Measurements from ENCODE around the gene TICRR. TPM values are rescaled to one million over a fixed set of nuclear protein-coding genes. Genes with fewer than 3 reads are reported as not detected.

Gene TICRR
- total RNA-seq, 2 donors from 2014 or later = under 0.01 TPM; not detected in 1

GRCh38 chr15:89611317-89611716 is 36.0 kb downstream of the TICRR start:
- TF ChIP-seq CTCF (IDR thresholded peaks at IDR 0.05) (no peak), POLR2A (IDR thresholded peaks at IDR 0.05) (no peak)
- intact Hi-C loops (cut with DNase I) = no loop called here
- Histone ChIP-seq H3K4me3 (no peak overlapping the region), H3K27ac (no peak overlapping the region), H3K36me3 (replicated peaks in 1 of 2; ENCODE audit: insufficient read depth in 1 of 2, low read depth in 2 of 2) (no peaks in the 10 kb centered on the region), H3K9me3 (no peaks in the 10 kb centered on the region), H3K4me1 (no peaks in the 10 kb centered on the region), H3K27me3 (no peaks in the 10 kb centered on the region)
- 92 to 98% methylated on average over 2 of the region's 2 CpGs for WGBS, 2 donors
- ATAC-seq (no peak), DNase-seq (no peak)

- H3K4me3 ChIP-seq = no peak overlapping the region
- 96% methylated on average over 2 of the region's 2 CpGs for WGBS, 2 donors
- intact Hi-C loops (cut with DNase I) = no loop called here
- H3K36me3 ChIP-seq (replicated peaks in 1 of 2; ENCODE audit: insufficient read depth in 1 of 2, low read depth in 2 of 2) = no peaks in the 10 kb centered on the region
- TF ChIP-seq POLR2A (IDR thresholded peaks at IDR 0.05) (no peak), CTCF (IDR thresholded peaks at IDR 0.05) (no peak)
- H3K27ac ChIP-seq = no peak overlapping the region
- DNase-seq = no peak
- no peaks in the 10 kb centered on the region for H3K27me3 ChIP-seq
- no peaks in the 10 kb centered on the region for H3K9me3 ChIP-seq
- no peak for ATAC-seq
- no peaks in the 10 kb centered on the region for H3K4me1 ChIP-seq
Observed at GRCh38 chr15:89613031-89613430, 37.8 kb downstream of the TICRR start.

GRCh38 chr15:89614164-89614563 is 38.9 kb downstream of the TICRR start:
- no peak overlapping the region for H3K4me3 ChIP-seq
- H3K4me1 ChIP-seq = no peaks in the 10 kb centered on the region
- no peak for TF ChIP-seq CTCF (IDR thresholded peaks at IDR 0.05)
- no peak for TF ChIP-seq POLR2A (IDR thresholded peaks at IDR 0.05)
- ATAC-seq (no peak), DNase-seq (no peak)
- WGBS, 2 donors = 94 to 100% methylated on average over 1 of the region's 1 CpG
- H3K36me3 ChIP-seq (replicated peaks in 1 of 2; ENCODE audit: insufficient read depth in 1 of 2, low read depth in 2 of 2) = no peaks in the 10 kb centered on the region
- no peaks in the 10 kb centered on the region for H3K27me3 ChIP-seq
- intact Hi-C loops (cut with DNase I) = no loop called here
- H3K9me3 ChIP-seq = no peaks in the 10 kb centered on the region
- H3K27ac ChIP-seq = no peak overlapping the region

GRCh38 chr15:89615135-89615534 is 39.9 kb downstream of the TICRR start:
- no peak for DNase-seq
- Histone ChIP-seq H3K27ac (no peak overlapping the region), H3K27me3 (no peaks in the 10 kb centered on the region), H3K9me3 (no peaks in the 10 kb centered on the region), H3K36me3 (replicated peaks in 1 of 2; ENCODE audit: insufficient read depth in 1 of 2, low read depth in 2 of 2) (no peaks in the 10 kb centered on the region), H3K4me3 (no peak overlapping the region), H3K4me1 (no peaks in the 10 kb centered on the region)
- no peak for ATAC-seq
- 67% methylated on average over 1 of the region's 1 CpG for WGBS, 2 donors
- no peak for TF ChIP-seq CTCF (IDR thresholded peaks at IDR 0.05)
- TF ChIP-seq POLR2A (IDR thresholded peaks at IDR 0.05) = no peak
- intact Hi-C loops (cut with DNase I) = no loop called here

- no peaks in the 10 kb centered on the region for H3K36me3 ChIP-seq (replicated peaks in 1 of 2; ENCODE audit: insufficient read depth in 1 of 2, low read depth in 2 of 2)
- H3K27ac ChIP-seq = no peak overlapping the region
- H3K4me3 ChIP-seq = no peak overlapping the region
- H3K9me3 ChIP-seq = no peaks in the 10 kb centered on the region
- no peak for TF ChIP-seq CTCF (IDR thresholded peaks at IDR 0.05)
- TF ChIP-seq POLR2A (IDR thresholded peaks at IDR 0.05) = no peak
- ATAC-seq = no peak
- H3K27me3 ChIP-seq = no peaks in the 10 kb centered on the region
- no peak for DNase-seq
- no peaks in the 10 kb centered on the region for H3K4me1 ChIP-seq
- WGBS, 2 donors = 95 to 99% methylated on average over 4 of the region's 4 CpGs
- intact Hi-C loops (cut with DNase I) = no loop called here
Observed at GRCh38 chr15:89616228-89616627, 41.0 kb downstream of the TICRR start.
